PC-9 (cell line): ENCODE results near the gene S100B.

ENCODE experiments used
- EZH2 ChIP-seq: fragments of 200-600 bp; sonication (generic); IDR thresholded peaks from 2 replicates; pipeline ENCODE4 v1.8.0; 2017; ENCODE audit warnings: antibody characterized with exemption, low read depth
- TF ChIP-seq, protein P1 (sequence below): fragments of 200-600 bp; sonication (generic); conservative IDR thresholded peaks from 2 replicates; pipeline ENCODE4 v1.6.1; 2017; ENCODE audit warnings: mixed run types, antibody characterized with exemption, mild to moderate bottlenecking, moderate library complexity

DNA sequence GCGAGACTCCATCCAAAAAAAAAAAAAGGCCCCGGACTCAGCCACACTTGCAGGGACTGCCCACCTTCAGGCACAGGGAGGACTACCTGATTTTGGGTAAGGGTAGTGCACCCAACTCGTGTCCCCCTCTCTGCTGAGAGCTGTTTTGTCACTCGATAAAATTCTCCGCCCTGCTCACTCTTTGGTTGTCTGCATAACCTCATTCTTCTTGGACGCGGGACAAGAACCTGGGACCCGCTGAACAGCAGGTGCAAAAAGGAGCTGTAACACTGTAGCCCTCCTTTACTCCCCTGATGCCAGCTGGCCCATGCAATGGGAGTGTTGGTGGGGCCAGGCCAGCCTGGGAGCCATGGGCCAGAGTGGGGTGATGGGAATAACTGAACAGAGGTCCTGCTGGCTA, 10.6 kb downstream of the S100B start:
- TF ChIP-seq, protein P1, sequence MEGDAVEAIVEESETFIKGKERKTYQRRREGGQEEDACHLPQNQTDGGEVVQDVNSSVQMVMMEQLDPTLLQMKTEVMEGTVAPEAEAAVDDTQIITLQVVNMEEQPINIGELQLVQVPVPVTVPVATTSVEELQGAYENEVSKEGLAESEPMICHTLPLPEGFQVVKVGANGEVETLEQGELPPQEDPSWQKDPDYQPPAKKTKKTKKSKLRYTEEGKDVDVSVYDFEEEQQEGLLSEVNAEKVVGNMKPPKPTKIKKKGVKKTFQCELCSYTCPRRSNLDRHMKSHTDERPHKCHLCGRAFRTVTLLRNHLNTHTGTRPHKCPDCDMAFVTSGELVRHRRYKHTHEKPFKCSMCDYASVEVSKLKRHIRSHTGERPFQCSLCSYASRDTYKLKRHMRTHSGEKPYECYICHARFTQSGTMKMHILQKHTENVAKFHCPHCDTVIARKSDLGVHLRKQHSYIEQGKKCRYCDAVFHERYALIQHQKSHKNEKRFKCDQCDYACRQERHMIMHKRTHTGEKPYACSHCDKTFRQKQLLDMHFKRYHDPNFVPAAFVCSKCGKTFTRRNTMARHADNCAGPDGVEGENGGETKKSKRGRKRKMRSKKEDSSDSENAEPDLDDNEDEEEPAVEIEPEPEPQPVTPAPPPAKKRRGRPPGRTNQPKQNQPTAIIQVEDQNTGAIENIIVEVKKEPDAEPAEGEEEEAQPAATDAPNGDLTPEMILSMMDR, result no peak
- TF ChIP-seq EZH2, result no peak
